GM12878 (cell line): Measurements from ENCODE around the gene COMMD1. TPM values are rescaled to one million over a fixed set of nuclear protein-coding genes. Genes with fewer than 3 reads are reported as not detected.

Experiments used
- ATF7 ChIP-seq: fragments of 450-650 bp; IDR thresholded peaks from 2 replicates; pipeline ENCODE4 v1.6.1; 2016; ENCODE audit warnings: low read depth, mild to moderate bottlenecking
- CEBPZ ChIP-seq: fragments of 150-350 bp; IDR thresholded peaks from 2 replicates; pipeline ENCODE4 v1.6.1; 2016; ENCODE audit warnings: low read depth, low read length
- CHD1 ChIP-seq: IDR thresholded peaks from 2 replicates; pipeline ENCODE4 v1.6.1; 2012; ENCODE audit warnings: low read depth, low read length, improper control_type of control experiment
- IKZF1 ChIP-seq: fragments of 450-650 bp; conservative IDR thresholded peaks from 2 replicates; pipeline ENCODE4 v1.6.1; 2017; ENCODE audit warnings: antibody characterized with exemption, mild to moderate bottlenecking
- MAX ChIP-seq: IDR thresholded peaks from 2 replicates; pipeline ENCODE4 v1.6.1; 2012; ENCODE audit warnings: low read depth, low read length, improper control_type of control experiment
- PRDM15 ChIP-seq: fragments of 450-650 bp; formaldehyde crosslinking; IDR thresholded peaks from 2 replicates; pipeline ENCODE4 v1.4.0; 2020; ENCODE audit warnings: mild to moderate bottlenecking, moderate library complexity
- SMAD5 ChIP-seq: IDR thresholded peaks from 2 replicates; pipeline ENCODE4 v1.6.1; 2016; ENCODE audit warnings: antibody characterized with exemption, low read depth
- SMC3 ChIP-seq: IDR thresholded peaks from 2 replicates; pipeline ENCODE4 v1.6.1; 2011; ENCODE audit warnings: low read length, improper control_type of control experiment, borderline replicate concordance
- SP1 ChIP-seq: IDR thresholded peaks from one replicate; pipeline ENCODE4 v1.6.1; 2011; ENCODE audit warnings: low read depth, low read length
- SPI1 ChIP-seq: IDR thresholded peaks from 2 replicates; pipeline ENCODE4 v1.6.1; 2011; ENCODE audit warnings: low read depth, mild to moderate bottlenecking, low read length, moderate library complexity, borderline replicate concordance; ENCODE audit not compliant: insufficient read depth
- YBX1 ChIP-seq: fragments of 450-650 bp; IDR thresholded peaks from 2 replicates; pipeline ENCODE4 v1.6.1; 2016; ENCODE audit warnings: antibody characterized with exemption
- ZNF687 ChIP-seq: fragments of 450-650 bp; IDR thresholded peaks from 2 replicates; pipeline ENCODE4 v1.6.1; 2017; ENCODE audit warnings: mild to moderate bottlenecking, moderate library complexity
- polyA plus RNA-seq, 11 experiments: library from polyadenylated mRNA; depleted of rRNA in 4 of 11; unstranded in 6 of 11; stranded (reverse) in 5 of 11; fragments of >200 nt; fragmentation: Nextera tagmentation in 4 of 11; fragmentation: Illumina TruSeq in 1 of 11; extraction: Ambion mirVana in 4 of 11; extraction: Trizol in 1 of 11; gene quantifications; 1 replicate in 1 of 11; 2 replicates in 10 of 11; pipeline versions ENCODE4 v1.2.1 to v1.2.3, GENCODE V29; 2011 to 2016; ENCODE audit warnings: inconsistent platforms in 2 of 11, missing spikeins in 2 of 11, low read depth in 1 of 11
- total RNA-seq, 4 experiments: library from RNA; depleted of rRNA in 3 of 4; stranded (reverse); fragments of >200 nt in 3 of 4; fragmentation: Illumina TruSeq in 1 of 4; extraction: Trizol in 1 of 4; gene quantifications; 2 replicates each; pipeline versions ENCODE4 v1.2.1 to v1.2.3, GENCODE V29; 2013 to 2021

COMMD1 gene
- total and polyA plus RNA-seq, 10 of the 15 experiments (the other 5 are each of a cell fraction or from before 2014, with no cell fraction given) = 39.7 to 210 (median 53.7) TPM

- TF ChIP-seq YBX1 = no peak
- TF ChIP-seq ZNF687 = no peak
- no peak for TF ChIP-seq CEBPZ
- TF ChIP-seq SP1 = no peak
- TF ChIP-seq IKZF1 = no peak
- no peak for TF ChIP-seq CHD1
- no peak for TF ChIP-seq ATF7
- TF ChIP-seq SPI1 = no peak
- no peak for TF ChIP-seq MAX
- peak; percentile 49; the same call in 1 of the 2 replicates for TF ChIP-seq SMC3
- TF ChIP-seq PRDM15 = no peak
- TF ChIP-seq SMAD5 = no peak
These were observed 6.7 kb upstream of the COMMD1 start (continued) for GRCh38 chr2:61898810-61899209.
